SK-N-SH (cell line): ENCODE measurements around the gene POLR3C. TPM values are rescaled to one million over a fixed set of nuclear protein-coding genes. Genes with fewer than 3 reads are reported as not detected.
"Not testable (repeated sequence)": the region's sequence is repeated elsewhere in the genome, so short reads cannot be mapped to it uniquely, and the experiment has no call there.

Experiments
- CTCF ChIA-PET: fragments of 300-600, 350-600 bp; formaldehyde crosslinking; extraction: SDS; loops from one replicate; lab custom pipeline; 2021; lab: Yijun Ruan, JAX
- POLR2A ChIA-PET: fragments of 350-600 bp; sonication (Branson Sonifier 250); formaldehyde crosslinking; extraction: SDS; loops from one replicate; lab custom pipeline; 2020; ENCODE audit warnings: antibody characterized with exemption, inconsistent platforms; lab: Yijun Ruan, JAX
- DNase-seq: peaks from one replicate; pipeline ENCODE4 v3.0.0; 2012
- H2AFZ ChIP-seq: fragments of 200-600 bp; sonication (generic); 2 replicates; pipeline ENCODE4 v1.8.1; 2016; ENCODE audit warnings: antibody characterized with exemption, mild to moderate bottlenecking, low read depth
- H3F3A ChIP-seq: fragments of 200-600 bp; sonication (generic); replicated peaks from 2 replicates; pipeline ENCODE3; 2016; ENCODE audit warnings: antibody characterized with exemption, mild to moderate bottlenecking; ENCODE audit not compliant: insufficient read depth
- H3K27ac ChIP-seq, 2 experiments: fragments of 200-500 bp in 1 of 2; fragments of 200-600 bp in 1 of 2; sonication (Bioruptor generic) in 1 of 2; sonication (generic), shearing (Covaris generic) in 1 of 2; 2 replicates each; pipeline versions ENCODE4 v1.5.1 to v1.6.1; 2014 to 2016; ENCODE audit warnings: low read depth in 2 of 2, inconsistent platforms in 1 of 2, low read length in 1 of 2, mild to moderate bottlenecking in 1 of 2, mixed read lengths in 1 of 2
- H3K27me3 ChIP-seq: fragments of 200-600 bp; sonication (generic), shearing (Covaris generic); 2 replicates; pipeline ENCODE4 v1.6.1; 2016; ENCODE audit warnings: mixed run types; ENCODE audit not compliant: insufficient read depth
- H3K36me3 ChIP-seq, 2 experiments: fragments of 200-500 bp in 1 of 2; fragments of 200-600 bp in 1 of 2; sonication (Bioruptor generic) in 1 of 2; sonication (generic) in 1 of 2; replicated peaks in 1 of 2; 2 replicates each; pipeline versions ENCODE3 to v1.5.1; 2014 to 2016; ENCODE audit warnings: low read length in 1 of 2, mild to moderate bottlenecking in 1 of 2; ENCODE audit not compliant: insufficient read depth in 2 of 2, control insufficient read depth in 1 of 2
- H3K4me1 ChIP-seq, 2 experiments: fragments of 200-500 bp in 1 of 2; fragments of 200-600 bp in 1 of 2; sonication (Bioruptor generic) in 1 of 2; sonication (generic), shearing (Covaris generic) in 1 of 2; 2 replicates each; pipeline versions ENCODE4 v1.5.1 to v1.6.1; 2014 to 2016; ENCODE audit warnings: low read depth in 1 of 2, low read length in 1 of 2, mixed run types in 1 of 2; ENCODE audit not compliant: insufficient read depth in 2 of 2, control insufficient read depth in 1 of 2
- H3K4me2 ChIP-seq: fragments of 200-600 bp; sonication (generic), shearing (Covaris generic); 2 replicates; pipeline ENCODE4 v1.6.1; 2017; ENCODE audit warnings: mixed run types
- H3K4me3 ChIP-seq, 2 experiments: fragments of 200-500 bp in 1 of 2; fragments of 200-600 bp in 1 of 2; sonication (Bioruptor generic) in 1 of 2; sonication (generic), shearing (Covaris generic) in 1 of 2; 2 replicates each; pipeline versions ENCODE4 v1.5.1 to v1.8.1; 2014 to 2016; ENCODE audit warnings: low read depth in 2 of 2, inconsistent platforms in 1 of 2, low read length in 1 of 2, mild to moderate bottlenecking in 1 of 2, mixed read lengths in 1 of 2, moderate library complexity in 1 of 2
- H3K79me2 ChIP-seq: fragments of 200-600 bp; sonication (generic); 2 replicates; pipeline ENCODE4 v1.8.1; 2017; ENCODE audit warnings: mild to moderate bottlenecking; ENCODE audit not compliant: insufficient read depth
- H3K9ac ChIP-seq: fragments of 200-600 bp; sonication (generic); 2 replicates; pipeline ENCODE4 v1.6.1; 2017; ENCODE audit warnings: mixed run types
- H3K9me2 ChIP-seq: fragments of 200-600 bp; sonication (generic); 2 replicates; pipeline ENCODE4 v1.6.1; 2017; ENCODE audit warnings: mixed run types
- H3K9me3 ChIP-seq: fragments of 200-600 bp; sonication (generic); 2 replicates; pipeline ENCODE4 v1.6.1; 2017; ENCODE audit warnings: mixed run types, mild to moderate bottlenecking, moderate library complexity
- H4K20me1 ChIP-seq: fragments of 200-600 bp; sonication (generic); 2 replicates; pipeline ENCODE4 v1.6.1; 2017; ENCODE audit warnings: mild to moderate bottlenecking, mixed run types; ENCODE audit not compliant: insufficient read depth
- CHD2 ChIP-seq: fragments of 150-350 bp; IDR thresholded peaks from 2 replicates; pipeline ENCODE4 v1.6.1; 2018; ENCODE audit warnings: low read length; ENCODE audit not compliant: partially characterized antibody
- CTCF ChIP-seq: fragments of 200-600 bp; sonication (generic); IDR thresholded peaks from 2 replicates; pipeline ENCODE4 v1.6.1; 2017; ENCODE audit warnings: antibody characterized with exemption, mild to moderate bottlenecking, moderate library complexity
- EP300 ChIP-seq, 2 experiments: IDR thresholded peaks; 2 replicates each; pipeline versions ENCODE4 v1.4.0 to v1.6.1; 2012; ENCODE audit warnings: borderline replicate concordance in 1 of 2, low read depth in 1 of 2, low read length in 1 of 2
- FOXJ3 ChIP-seq: sonication (generic); formaldehyde crosslinking; IDR thresholded peaks from 2 replicates; pipeline ENCODE4 v1.5.1; 2020; ENCODE audit warnings: mild to moderate bottlenecking, missing genetic modification reagents
- GATA2 ChIP-seq: sonication (generic); formaldehyde crosslinking; IDR thresholded peaks from 2 replicates; pipeline ENCODE4 v1.5.0; 2020; ENCODE audit warnings: mild to moderate bottlenecking, missing genetic modification reagents
- IRF3 ChIP-seq: fragments of 150-350 bp; IDR thresholded peaks from 2 replicates; pipeline ENCODE4 v1.6.1; 2016; ENCODE audit warnings: mild to moderate bottlenecking, low read depth, low read length
- MEF2A ChIP-seq: IDR thresholded peaks from 2 replicates; pipeline ENCODE4 v1.4.0; 2012; ENCODE audit warnings: low read depth, borderline replicate concordance
- MXI1 ChIP-seq: IDR thresholded peaks from 2 replicates; pipeline ENCODE4 v1.6.1; 2012; ENCODE audit warnings: mild to moderate bottlenecking, low read depth, low read length, improper control_type of control experiment
- NRF1 ChIP-seq: IDR thresholded peaks from 2 replicates; pipeline ENCODE4 v1.6.1; 2012; ENCODE audit warnings: low read depth, mild to moderate bottlenecking, low read length
- POLR2AphosphoS5 ChIP-seq: IDR thresholded peaks from 2 replicates; pipeline ENCODE4 v1.6.1; 2012; ENCODE audit warnings: low read depth, low read length
- RAD21 ChIP-seq: IDR thresholded peaks from 2 replicates; pipeline ENCODE4 v1.6.1; 2012; ENCODE audit warnings: mild to moderate bottlenecking, low read length
- REST ChIP-seq: IDR thresholded peaks from 2 replicates; pipeline ENCODE4 v1.6.1; 2012; ENCODE audit warnings: mild to moderate bottlenecking, low read depth, low read length, moderate library complexity
- RFX5 ChIP-seq: IDR thresholded peaks from 2 replicates; pipeline ENCODE4 v1.6.1; 2012; ENCODE audit warnings: mild to moderate bottlenecking, improper control_type of control experiment, low read length
- TCF12 ChIP-seq: IDR thresholded peaks from 2 replicates; pipeline ENCODE4 v1.4.0; 2012
- TEAD4 ChIP-seq: IDR thresholded peaks from 2 replicates; pipeline ENCODE4 v1.4.0; 2012; ENCODE audit warnings: mild to moderate bottlenecking, borderline replicate concordance; ENCODE audit not compliant: insufficient read depth
- USF1 ChIP-seq: IDR thresholded peaks from 2 replicates; pipeline ENCODE4 v1.4.0; 2012; ENCODE audit warnings: low read depth, borderline replicate concordance
- YY1 ChIP-seq: IDR thresholded peaks from 2 replicates; pipeline ENCODE4 v1.4.0; 2012; ENCODE audit warnings: low read depth, mild to moderate bottlenecking
- ZBTB33 ChIP-seq: IDR thresholded peaks from 2 replicates; pipeline ENCODE4 v1.4.0; 2012; ENCODE audit warnings: low read depth, borderline replicate concordance
- WGBS: methylation state at CpG from one replicate; pipeline ENCODE4 v1.1.6; 2017; ENCODE audit warnings: low lambda C conversion rate; 5-methylcytosine and 5-hydroxymethylcytosine counted together
- polyA plus RNA-seq, 3 experiments: library from polyadenylated mRNA; depleted of rRNA; stranded (reverse); fragments of >200 nt; gene quantifications; 2 replicates each; pipeline ENCODE4 v1.2.3, GENCODE V29; 2012

POLR3C gene
- polyA plus RNA-seq, 1 of the 3 experiments (the other 2 are of a cell fraction): 34.1 TPM

- peaks cover 18% of the 10 kb centered on the region for H3K79me2 ChIP-seq
- H3F3A ChIP-seq: peaks cover 5% of the 10 kb centered on the region
- no peak overlapping the region for H2AFZ ChIP-seq
- H3K4me1 ChIP-seq: peaks cover 0 to 9% of the 10 kb centered on the region in 2 experiments; a peak in 1 of 4 replicates
- H3K27me3 ChIP-seq: no peaks in the 10 kb centered on the region
- H4K20me1 ChIP-seq: no peaks in the 10 kb centered on the region
- ChIA-PET POLR2A (no interaction called here), CTCF (no interaction called here)
- WGBS: 96% methylated on average over 3 of the region's 3 CpGs
- peaks cover 6 to 16% of the 10 kb centered on the region in 2 experiments for H3K36me3 ChIP-seq
- H3K4me3 ChIP-seq: no peak overlapping the region
- no peaks in the 10 kb centered on the region for H3K9me3 ChIP-seq
- DNase-seq: no peak
- no peak overlapping the region for H3K9ac ChIP-seq
- no peaks in the 10 kb centered on the region for H3K9me2 ChIP-seq
- H3K4me2 ChIP-seq: no peak overlapping the region
- TF ChIP-seq TCF12 (no peak), EP300 (IDR thresholded peaks at IDR 0.05; ENCODE audit: borderline replicate concordance in 1 of 2, low read depth in 1 of 2, low read length in 1 of 2) (no peak), IRF3 (no peak), YY1 (no peak), MXI1 (no peak), RAD21 (no peak), GATA2 (CRISPR knock-in tag) (no peak), MEF2A (no peak), TEAD4 (no peak), CHD2 (no peak), ZBTB33 (no peak), USF1 (no peak), FOXJ3 (no peak), REST (no peak), NRF1 (no peak), RFX5 (no peak), POLR2AphosphoS5 (no peak), CTCF (no peak)
- no peak overlapping the region for H3K27ac ChIP-seq
Observed at GRCh38 chr1:145788580-145788979, 35.4 kb upstream of the POLR3C start.

- H3K27me3 ChIP-seq, H3K27ac ChIP-seq, H3K9me2 ChIP-seq, H3K4me1 ChIP-seq, H3K9ac ChIP-seq, H3K9me3 ChIP-seq, POLR2A ChIA-PET, H3F3A ChIP-seq, DNase-seq, H3K4me2 ChIP-seq, H3K4me3 ChIP-seq, H4K20me1 ChIP-seq, H2AFZ ChIP-seq: not testable (repeated sequence)
- H3K79me2 ChIP-seq: peaks cover 32% of the 10 kb centered on the region
- H3K36me3 ChIP-seq: peaks cover under 1 to 12% of the 10 kb centered on the region in 2 experiments
- CTCF ChIA-PET: interaction anchor here (1.1 kb wide), 1 partner anchor 54 kb away, joined by 3 read pairs; the partner anchor contains the start of gene NUDT17
- WGBS: 100% methylated on average over 2 of the region's 2 CpGs
Observed at GRCh38 chr1:145791860-145792259, 32.1 kb upstream of the POLR3C start.
